ENCODE measurements around the gene DCUN1D3. TPM values are rescaled to one million over a fixed set of nuclear protein-coding genes. Genes with fewer than 3 reads are reported as not detected.

The DCUN1D3 gene
- total RNA-seq, 1 donor from 2014 or later: 10.4 TPM

DNA sequence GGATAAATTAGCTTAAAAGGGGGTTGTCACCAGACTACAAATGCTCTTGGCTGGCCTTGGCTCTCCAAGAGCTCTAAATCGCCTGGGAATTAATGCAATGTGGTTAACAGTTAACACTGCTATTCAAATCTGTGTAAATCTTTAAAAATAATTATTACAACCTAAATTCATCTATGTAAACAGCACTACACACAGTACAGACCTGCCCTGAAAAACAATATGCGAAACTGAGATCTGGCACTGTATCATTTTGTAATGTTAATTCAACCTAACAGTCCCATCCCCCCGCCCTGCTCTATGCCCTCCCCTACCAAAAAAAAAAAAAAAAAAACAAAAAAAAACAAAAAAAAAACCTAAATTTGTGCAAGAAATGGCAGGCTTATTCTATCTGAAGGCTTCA, 40.9 kb downstream of the DCUN1D3 start:
- peaks cover 7 to 18% (median 14%) of the 10 kb centered on the region in 3 donors for H3K36me3 ChIP-seq (ENCODE audit: control insufficient read depth in 3 of 3, insufficient read depth in 3 of 3, low read length in 3 of 3)
- no peak overlapping the region for H3K27ac ChIP-seq (ENCODE audit: low read depth, low read length)
- H3K9ac ChIP-seq (ENCODE audit: low read depth in 1 of 3, low read length in 3 of 3): no peak overlapping the region
- H3K9me3 ChIP-seq (ENCODE audit: control insufficient read depth in 3 of 3, low read length in 3 of 3): no peaks in the 10 kb centered on the region
- no peak overlapping the region for H3K4me3 ChIP-seq (ENCODE audit: low read length in 3 of 3)
- no peaks in the 10 kb centered on the region for H3K27me3 ChIP-seq (ENCODE audit: control insufficient read depth in 3 of 3, insufficient read depth in 3 of 3, low read length in 3 of 3)
- H3K4me1 ChIP-seq (ENCODE audit: control insufficient read depth in 3 of 3, insufficient read depth in 3 of 3, low read length in 3 of 3): peaks cover 16 to 25% (median 22%) of the 10 kb centered on the region in 3 donors

DNA sequence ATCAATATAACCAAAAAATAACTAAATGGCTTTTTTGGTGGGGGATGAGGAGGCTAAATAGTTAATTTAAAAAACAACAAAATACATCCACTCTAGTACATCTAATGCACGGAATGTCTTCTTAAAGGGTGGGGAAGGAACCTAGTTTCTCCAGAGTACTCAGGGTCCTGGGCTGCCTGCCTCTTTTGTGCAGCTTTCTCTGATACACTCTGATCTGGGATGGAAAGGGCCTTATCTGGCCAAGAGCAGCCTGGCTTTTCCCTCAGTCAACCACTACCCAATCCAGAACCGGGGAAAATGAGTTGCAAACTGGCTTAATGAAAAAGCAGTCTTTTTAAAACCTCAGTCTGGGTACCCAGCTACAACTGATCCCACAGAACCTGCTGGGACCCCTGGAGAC, 42.9 kb downstream of the DCUN1D3 start:
- Histone ChIP-seq H3K4me3 (ENCODE audit: low read length in 3 of 3) (no peak overlapping the region), H3K27me3 (ENCODE audit: control insufficient read depth in 3 of 3, insufficient read depth in 3 of 3, low read length in 3 of 3) (no peaks in the 10 kb centered on the region), H3K27ac (ENCODE audit: low read depth, low read length) (no peak overlapping the region), H3K9ac (ENCODE audit: low read depth in 1 of 3, low read length in 3 of 3) (no peak overlapping the region), H3K36me3 (ENCODE audit: control insufficient read depth in 3 of 3, insufficient read depth in 3 of 3, low read length in 3 of 3) (peaks cover 7 to 16% (median 13%) of the 10 kb centered on the region in 3 donors), H3K9me3 (ENCODE audit: control insufficient read depth in 3 of 3, low read length in 3 of 3) (no peaks in the 10 kb centered on the region), H3K4me1 (ENCODE audit: control insufficient read depth in 3 of 3, insufficient read depth in 3 of 3, low read length in 3 of 3) (peaks cover 16 to 28% (median 18%) of the 10 kb centered on the region in 3 donors)

DNA sequence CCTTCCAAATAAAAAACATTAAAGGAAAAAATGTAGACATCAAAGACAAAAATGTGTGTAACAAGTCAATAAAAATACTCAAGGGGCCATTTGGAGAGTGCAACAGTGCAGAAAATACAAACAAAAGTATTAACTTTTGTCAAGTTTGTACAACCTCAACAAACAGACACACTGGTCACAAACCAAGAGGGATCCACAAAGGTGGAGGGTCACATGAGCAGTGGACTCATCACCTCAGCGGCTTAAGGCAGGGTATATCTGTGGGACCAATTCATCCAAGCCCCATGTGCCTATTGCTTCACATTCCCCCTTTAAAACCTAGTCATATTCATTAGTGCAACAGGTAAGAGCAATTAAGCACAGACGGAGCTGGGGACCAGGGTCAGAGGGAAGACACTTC, 45.2 kb downstream of the DCUN1D3 start:
- Histone ChIP-seq H3K4me3 (ENCODE audit: low read length in 3 of 3) (no peak overlapping the region), H3K9ac (ENCODE audit: low read depth in 1 of 3, low read length in 3 of 3) (no peak overlapping the region), H3K36me3 (ENCODE audit: control insufficient read depth in 3 of 3, insufficient read depth in 3 of 3, low read length in 3 of 3) (peaks cover 2 to 10% (median 6%) of the 10 kb centered on the region in 3 donors), H3K27me3 (ENCODE audit: control insufficient read depth in 3 of 3, insufficient read depth in 3 of 3, low read length in 3 of 3) (no peaks in the 10 kb centered on the region), H3K4me1 (ENCODE audit: control insufficient read depth in 3 of 3, insufficient read depth in 3 of 3, low read length in 3 of 3) (peaks cover 19 to 23% (median 22%) of the 10 kb centered on the region in 3 donors), H3K9me3 (ENCODE audit: control insufficient read depth in 3 of 3, low read length in 3 of 3) (no peaks in the 10 kb centered on the region), H3K27ac (ENCODE audit: low read depth, low read length) (no peak overlapping the region)

DNA sequence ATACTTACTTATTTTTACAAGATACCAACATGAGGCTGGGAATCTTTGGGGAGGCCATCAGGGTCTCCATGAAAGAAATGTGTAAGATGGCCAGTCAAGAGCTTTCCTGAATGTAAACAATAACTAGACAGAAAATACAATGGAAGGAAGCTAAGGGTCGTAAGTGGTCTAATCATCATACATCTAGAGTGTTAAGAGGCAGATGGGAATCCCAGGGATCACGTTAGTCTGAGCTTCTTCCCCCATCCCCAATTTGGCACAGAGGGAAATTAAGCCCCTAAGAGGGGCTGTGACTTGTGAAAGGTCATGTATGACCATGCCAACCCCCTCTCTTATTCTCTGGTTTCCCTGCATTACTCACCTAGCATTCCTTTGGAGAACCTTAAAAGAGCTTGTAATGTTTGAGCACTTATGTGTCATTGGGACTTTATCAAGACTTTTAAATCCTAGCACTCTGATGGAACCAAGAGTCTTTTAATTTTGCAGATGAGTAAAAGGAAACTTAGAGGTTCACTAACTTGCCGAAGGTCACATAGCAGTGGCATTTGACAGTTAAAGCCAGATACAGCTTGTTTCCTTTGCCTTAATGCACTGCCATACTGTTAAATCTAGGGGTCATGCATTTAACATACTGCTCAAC, 46.1 kb downstream of the DCUN1D3 start:
- H3K27me3 ChIP-seq (ENCODE audit: control insufficient read depth in 3 of 3, insufficient read depth in 3 of 3, low read length in 3 of 3): no peaks in the 10 kb centered on the region
- peaks cover 15 to 20% (median 19%) of the 10 kb centered on the region in 3 donors for H3K4me1 ChIP-seq (ENCODE audit: control insufficient read depth in 3 of 3, insufficient read depth in 3 of 3, low read length in 3 of 3)
- no peak overlapping the region for H3K9ac ChIP-seq (ENCODE audit: low read depth in 1 of 3, low read length in 3 of 3)
- no peak overlapping the region for H3K27ac ChIP-seq (ENCODE audit: low read depth, low read length)
- H3K4me3 ChIP-seq (ENCODE audit: low read length in 3 of 3): no peak overlapping the region
- no peaks in the 10 kb centered on the region for H3K9me3 ChIP-seq (ENCODE audit: control insufficient read depth in 3 of 3, low read length in 3 of 3)
- H3K36me3 ChIP-seq (ENCODE audit: control insufficient read depth in 3 of 3, insufficient read depth in 3 of 3, low read length in 3 of 3): peaks cover 2 to 6% (median 3%) of the 10 kb centered on the region in 3 donors

DNA sequence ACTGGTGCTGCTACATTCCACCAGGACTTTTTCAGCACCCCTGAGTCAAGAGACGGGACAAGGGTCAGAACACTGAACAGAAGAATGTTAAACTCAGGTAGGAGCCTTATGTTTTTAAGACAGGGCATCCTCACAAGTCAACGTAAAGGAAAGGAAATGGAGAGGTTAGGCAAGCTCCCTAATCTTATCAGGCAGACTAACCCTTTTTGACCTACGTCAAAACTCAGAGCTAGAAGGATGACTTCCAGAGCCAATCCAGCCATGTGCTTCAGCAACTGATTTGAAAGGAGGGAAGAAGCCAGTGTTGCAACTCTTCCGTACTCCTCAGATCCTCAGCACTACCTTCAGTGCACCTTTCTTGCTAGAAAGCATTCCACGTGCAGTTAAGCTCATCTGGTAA, 47.0 kb downstream of the DCUN1D3 start:
- no peak overlapping the region for H3K9ac ChIP-seq (ENCODE audit: low read depth in 1 of 3, low read length in 3 of 3)
- no peaks in the 10 kb centered on the region for H3K9me3 ChIP-seq (ENCODE audit: control insufficient read depth in 3 of 3, low read length in 3 of 3)
- H3K27me3 ChIP-seq (ENCODE audit: control insufficient read depth in 3 of 3, insufficient read depth in 3 of 3, low read length in 3 of 3): no peaks in the 10 kb centered on the region
- no peak overlapping the region for H3K27ac ChIP-seq (ENCODE audit: low read depth, low read length)
- peaks cover 15 to 20% (median 19%) of the 10 kb centered on the region in 3 donors for H3K4me1 ChIP-seq (ENCODE audit: control insufficient read depth in 3 of 3, insufficient read depth in 3 of 3, low read length in 3 of 3)
- H3K4me3 ChIP-seq (ENCODE audit: low read length in 3 of 3): no peak overlapping the region
- peaks cover 2 to 6% (median 3%) of the 10 kb centered on the region in 3 donors for H3K36me3 ChIP-seq (ENCODE audit: control insufficient read depth in 3 of 3, insufficient read depth in 3 of 3, low read length in 3 of 3)

DNA sequence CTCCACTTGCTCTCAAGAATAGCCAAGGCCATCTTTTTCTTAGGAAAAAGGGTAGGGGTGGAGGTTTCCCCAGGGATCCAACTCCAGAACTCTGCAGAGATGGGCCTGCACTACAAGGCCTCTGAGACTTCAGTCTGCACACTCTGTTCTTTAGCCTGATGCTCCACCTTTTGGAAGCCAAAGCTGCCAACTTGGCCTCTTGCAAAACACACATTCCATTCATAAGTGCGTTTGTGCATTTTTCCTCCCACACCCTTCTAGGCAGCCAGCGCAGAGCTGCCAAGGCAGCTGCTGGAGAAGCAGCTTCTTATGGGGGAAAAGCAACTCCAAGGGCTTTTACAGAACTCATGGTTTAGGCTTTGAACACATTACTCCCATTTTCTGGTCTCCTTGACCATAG, 48.6 kb downstream of the DCUN1D3 start:
- Histone ChIP-seq H3K4me3 (ENCODE audit: low read length in 3 of 3) (no peak overlapping the region), H3K9ac (ENCODE audit: low read depth in 1 of 3, low read length in 3 of 3) (peak overlapping the region in 1 of 3 donors; percentile 25), H3K4me1 (ENCODE audit: control insufficient read depth in 3 of 3, insufficient read depth in 3 of 3, low read length in 3 of 3) (peaks cover 15 to 21% (median 20%) of the 10 kb centered on the region in 3 donors), H3K9me3 (ENCODE audit: control insufficient read depth in 3 of 3, low read length in 3 of 3) (no peaks in the 10 kb centered on the region), H3K36me3 (ENCODE audit: control insufficient read depth in 3 of 3, insufficient read depth in 3 of 3, low read length in 3 of 3) (peaks cover 1 to 4% (median 2%) of the 10 kb centered on the region in 3 donors), H3K27ac (ENCODE audit: low read depth, low read length) (peak overlapping the region; percentile 15), H3K27me3 (ENCODE audit: control insufficient read depth in 3 of 3, insufficient read depth in 3 of 3, low read length in 3 of 3) (no peaks in the 10 kb centered on the region)

DNA sequence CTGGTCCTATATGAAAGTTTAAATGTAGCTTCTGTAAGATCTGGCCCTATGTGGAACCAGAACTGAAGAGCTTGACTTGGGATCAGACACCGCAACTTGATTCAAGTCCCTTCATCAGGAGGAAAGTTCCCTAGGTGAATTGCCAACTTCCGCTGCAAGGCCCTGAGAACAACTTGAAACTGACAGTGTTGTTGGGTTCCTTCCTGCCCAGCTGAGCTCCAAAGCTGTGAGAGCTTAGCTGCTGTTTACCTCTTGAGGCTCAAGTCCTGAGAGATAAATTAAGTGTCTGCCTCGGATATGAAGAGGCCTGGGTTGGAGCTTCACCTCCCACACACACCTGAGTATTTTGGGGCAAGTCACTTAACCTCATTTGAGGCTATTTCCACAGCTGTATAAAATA, 49.2 kb downstream of the DCUN1D3 start:
- H3K36me3 ChIP-seq (ENCODE audit: control insufficient read depth in 3 of 3, insufficient read depth in 3 of 3, low read length in 3 of 3): peaks cover 0 to 2% (median 0%) of the 10 kb centered on the region in 3 donors
- H3K4me3 ChIP-seq (ENCODE audit: low read length in 3 of 3): no peak overlapping the region
- peaks cover 21 to 27% (median 26%) of the 10 kb centered on the region in 3 donors for H3K4me1 ChIP-seq (ENCODE audit: control insufficient read depth in 3 of 3, insufficient read depth in 3 of 3, low read length in 3 of 3)
- H3K9ac ChIP-seq (ENCODE audit: low read depth in 1 of 3, low read length in 3 of 3): peak overlapping the region in 1 of 3 donors; percentile 40
- no peaks in the 10 kb centered on the region for H3K27me3 ChIP-seq (ENCODE audit: control insufficient read depth in 3 of 3, insufficient read depth in 3 of 3, low read length in 3 of 3)
- no peaks in the 10 kb centered on the region for H3K9me3 ChIP-seq (ENCODE audit: control insufficient read depth in 3 of 3, low read length in 3 of 3)
- H3K27ac ChIP-seq (ENCODE audit: low read depth, low read length): peak overlapping the region; percentile 15

DNA sequence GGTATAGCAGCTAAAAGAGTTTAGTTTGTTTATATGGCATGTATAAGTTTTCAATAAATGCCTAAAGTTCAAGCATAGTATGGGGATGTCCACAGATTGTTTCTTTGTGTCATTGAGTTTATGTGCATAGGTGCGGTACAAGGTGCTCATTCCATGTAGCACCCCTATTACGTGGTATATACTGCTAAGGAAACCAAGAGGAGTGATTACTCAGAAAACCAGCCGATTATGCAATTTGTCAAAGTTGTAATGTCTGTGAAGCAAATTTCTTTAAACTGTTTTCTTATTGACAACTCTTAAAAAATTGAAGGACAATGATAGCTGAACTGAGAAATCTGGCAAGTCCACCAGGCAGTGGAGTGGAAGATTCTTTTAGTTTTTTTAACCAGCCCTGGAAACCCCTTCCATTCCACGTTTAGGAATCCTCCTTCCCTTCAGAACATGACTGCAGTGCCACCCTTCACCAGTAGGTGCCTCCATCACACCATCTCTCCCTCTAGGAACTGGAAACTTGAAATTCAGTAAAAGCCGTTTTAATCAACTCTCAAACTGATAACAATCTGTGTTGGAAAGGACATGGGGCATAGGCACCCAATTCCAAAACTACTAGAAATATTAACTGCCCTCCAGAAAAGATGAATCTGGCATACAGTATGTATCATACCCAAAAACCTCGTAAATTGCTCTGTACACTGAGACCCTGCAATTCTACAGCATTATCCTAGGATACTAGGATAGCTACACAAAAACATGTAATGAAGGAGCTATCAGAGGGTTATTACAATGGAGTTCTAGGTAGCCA, 50.4 kb downstream of the DCUN1D3 start:
- H3K4me1 ChIP-seq (ENCODE audit: control insufficient read depth in 3 of 3, insufficient read depth in 3 of 3, low read length in 3 of 3): peaks cover 24 to 35% (median 31%) of the 10 kb centered on the region in 3 donors
- H3K36me3 ChIP-seq (ENCODE audit: control insufficient read depth in 3 of 3, insufficient read depth in 3 of 3, low read length in 3 of 3): no peaks in the 10 kb centered on the region
- H3K9me3 ChIP-seq (ENCODE audit: control insufficient read depth in 3 of 3, low read length in 3 of 3): no peaks in the 10 kb centered on the region
- no peak overlapping the region for H3K27ac ChIP-seq (ENCODE audit: low read depth, low read length)
- no peak overlapping the region for H3K4me3 ChIP-seq (ENCODE audit: low read length in 3 of 3)
- H3K9ac ChIP-seq (ENCODE audit: low read depth in 1 of 3, low read length in 3 of 3): no peak overlapping the region
- no peaks in the 10 kb centered on the region for H3K27me3 ChIP-seq (ENCODE audit: control insufficient read depth in 3 of 3, insufficient read depth in 3 of 3, low read length in 3 of 3)

DNA sequence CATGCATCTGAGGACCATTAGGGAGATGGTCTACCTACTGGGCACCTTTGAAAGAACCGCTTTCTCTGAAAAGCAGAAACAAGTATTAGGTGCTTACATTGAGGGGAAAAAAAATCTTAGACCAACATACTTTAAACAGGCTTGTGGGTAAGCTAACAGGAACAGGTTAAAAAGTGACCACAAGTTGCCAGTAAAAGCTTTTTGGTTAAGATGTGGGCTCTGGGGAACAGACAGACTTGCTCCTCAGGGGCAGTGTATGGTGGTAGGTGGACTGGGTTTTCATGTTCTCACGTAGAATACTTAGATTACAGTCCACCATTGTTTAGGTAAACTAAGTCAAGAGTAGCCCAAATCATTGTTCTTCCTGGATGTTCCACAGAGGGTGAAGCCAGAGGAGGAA, 52.6 kb downstream of the DCUN1D3 start:
- no peaks in the 10 kb centered on the region for H3K36me3 ChIP-seq (ENCODE audit: control insufficient read depth in 3 of 3, insufficient read depth in 3 of 3, low read length in 3 of 3)
- no peaks in the 10 kb centered on the region for H3K27me3 ChIP-seq (ENCODE audit: control insufficient read depth in 3 of 3, insufficient read depth in 3 of 3, low read length in 3 of 3)
- H3K27ac ChIP-seq (ENCODE audit: low read depth, low read length): no peak overlapping the region
- no peak overlapping the region for H3K9ac ChIP-seq (ENCODE audit: low read depth in 1 of 3, low read length in 3 of 3)
- no peaks in the 10 kb centered on the region for H3K9me3 ChIP-seq (ENCODE audit: control insufficient read depth in 3 of 3, low read length in 3 of 3)
- no peak overlapping the region for H3K4me3 ChIP-seq (ENCODE audit: low read length in 3 of 3)
- peaks cover 24 to 33% (median 31%) of the 10 kb centered on the region in 3 donors for H3K4me1 ChIP-seq (ENCODE audit: control insufficient read depth in 3 of 3, insufficient read depth in 3 of 3, low read length in 3 of 3)

DNA sequence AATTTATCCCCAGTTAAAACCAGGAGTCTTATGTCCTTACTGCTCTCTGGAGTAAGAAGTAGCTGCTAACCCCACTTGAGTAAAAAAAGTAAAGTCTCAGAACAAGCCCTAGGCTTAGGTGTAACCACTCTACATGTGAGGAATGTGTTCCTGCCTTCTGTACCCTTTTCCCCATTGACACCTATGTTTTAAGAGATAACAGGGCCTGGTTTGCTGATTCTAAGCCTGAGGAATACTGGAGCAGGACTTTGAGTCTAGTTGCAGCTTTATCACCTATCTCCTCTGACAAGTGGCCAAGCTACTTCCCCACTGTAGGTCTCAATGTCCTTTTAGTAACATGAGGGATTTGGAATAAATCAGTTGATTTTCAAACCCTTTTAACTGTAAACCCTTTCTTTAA, 53.6 kb downstream of the DCUN1D3 start:
- no peaks in the 10 kb centered on the region for H3K36me3 ChIP-seq (ENCODE audit: control insufficient read depth in 3 of 3, insufficient read depth in 3 of 3, low read length in 3 of 3)
- peaks cover 22 to 32% (median 28%) of the 10 kb centered on the region in 3 donors for H3K4me1 ChIP-seq (ENCODE audit: control insufficient read depth in 3 of 3, insufficient read depth in 3 of 3, low read length in 3 of 3)
- no peak overlapping the region for H3K4me3 ChIP-seq (ENCODE audit: low read length in 3 of 3)
- H3K27me3 ChIP-seq (ENCODE audit: control insufficient read depth in 3 of 3, insufficient read depth in 3 of 3, low read length in 3 of 3): no peaks in the 10 kb centered on the region
- H3K9ac ChIP-seq (ENCODE audit: low read depth in 1 of 3, low read length in 3 of 3): no peak overlapping the region
- H3K9me3 ChIP-seq (ENCODE audit: control insufficient read depth in 3 of 3, low read length in 3 of 3): no peaks in the 10 kb centered on the region
- no peak overlapping the region for H3K27ac ChIP-seq (ENCODE audit: low read depth, low read length)
